ENCODE results near the gene PCBP2. TPM values are rescaled to one million over a fixed set of nuclear protein-coding genes. Genes with fewer than 3 reads are reported as not detected.
"Not testable (repeated sequence)": the region's sequence is repeated elsewhere in the genome, so short reads cannot be mapped to it uniquely, and the experiment has no call there.

PCBP2 gene
- total RNA-seq, 1 experiment from 2014 or later = 227 TPM

GRCh38 chr12:53441040-53441833 lies 10.7 kb upstream of the PCBP2 start, which contains the start of gene PRR13:
PRR13 (plus strand) TSS chr12:53441734; CDS start chr12:53442715, 981 bp downstream.
- peak; percentile 99 for DNase-seq (ENCODE audit: low read depth)

- no peak for DNase-seq (ENCODE audit: low read depth)
Observed at GRCh38 chr12:53443955-53444354, 7.9 kb upstream of the PCBP2 start.

GRCh38 chr12:53444593-53445325 lies 7.1 kb upstream of the PCBP2 start:
- not testable (repeated sequence) for DNase-seq (ENCODE audit: low read depth)

- DNase-seq (ENCODE audit: low read depth) = no peak
Observed at GRCh38 chr12:53450936-53451335, 966 bp upstream of the PCBP2 start.

GRCh38 chr12:53452159-53453077 lies 516 bp downstream of the PCBP2 start:
- peak; percentile 86 for DNase-seq (ENCODE audit: low read depth)

- no peak for DNase-seq (ENCODE audit: low read depth)
Observed at GRCh38 chr12:53453953-53454640, 2.2 kb downstream of the PCBP2 start.

- DNase-seq (ENCODE audit: low read depth) = no peak
Observed at GRCh38 chr12:53454707-53455106, 2.8 kb downstream of the PCBP2 start.

- no peak for DNase-seq (ENCODE audit: low read depth)
Observed at GRCh38 chr12:53456654-53457366, 4.9 kb downstream of the PCBP2 start.

- DNase-seq (ENCODE audit: low read depth) = no peak
Observed at GRCh38 chr12:53459097-53459496, 7.2 kb downstream of the PCBP2 start.

- DNase-seq (ENCODE audit: low read depth) = no peak
Observed at GRCh38 chr12:53461059-53461458, 9.2 kb downstream of the PCBP2 start.

- DNase-seq (ENCODE audit: low read depth) = no peak
Observed at GRCh38 chr12:53461591-53461990, 9.7 kb downstream of the PCBP2 start.

GRCh38 chr12:53462935-53463334 lies 11.0 kb downstream of the PCBP2 start:
- DNase-seq (ENCODE audit: low read depth) = no peak

- no peak for DNase-seq (ENCODE audit: low read depth)
Observed at GRCh38 chr12:53463802-53464560, 12.1 kb downstream of the PCBP2 start.

GRCh38 chr12:53464685-53465418 lies 12.9 kb downstream of the PCBP2 start:
- no peak for DNase-seq (ENCODE audit: low read depth)

- no peak for DNase-seq (ENCODE audit: low read depth)
Observed at GRCh38 chr12:53465679-53466078, 13.8 kb downstream of the PCBP2 start.

- DNase-seq (ENCODE audit: low read depth) = no peak
Observed at GRCh38 chr12:53466640-53467039, 14.7 kb downstream of the PCBP2 start.

GRCh38 chr12:53467082-53467481 lies 15.2 kb downstream of the PCBP2 start:
- DNase-seq (ENCODE audit: low read depth) = no peak

- DNase-seq (ENCODE audit: low read depth) = no peak
Observed at GRCh38 chr12:53467880-53468279, 16.0 kb downstream of the PCBP2 start.

GRCh38 chr12:53468282-53468681 lies 16.4 kb downstream of the PCBP2 start:
- DNase-seq (ENCODE audit: low read depth) = no peak
